ENCODE results near the gene NAA15.

GRCh38 chr4:139402436-139402835 lies 101.1 kb downstream of the NAA15 start:
- TF ChIP-seq CTCF (conservative IDR thresholded peaks at IDR 0.05; ENCODE audit: low read length) (no peak), EZH2phosphoT487 (IDR thresholded peaks at IDR 0.05; ENCODE audit: borderline replicate concordance) (no peak)

Data from Loucy (cell line).